ENCODE measurements around the gene MRPL45.

Gene MRPL45

GRCh38 chr17:38325221-38325851, 28.4 kb downstream of the MRPL45 start:
- no peak for DNase-seq

- no peak for DNase-seq
Measured at GRCh38 chr17:38326996-38327792, 30.2 kb downstream of the MRPL45 start.

- no peak for DNase-seq
Measured at GRCh38 chr17:38327936-38328335, 31.0 kb downstream of the MRPL45 start.

GRCh38 chr17:38328620-38329019, 31.7 kb downstream of the MRPL45 start:
- no peak for DNase-seq

- DNase-seq, result no peak
Measured at GRCh38 chr17:38329284-38329683, 32.3 kb downstream of the MRPL45 start.

- DNase-seq, result no peak
Measured at GRCh38 chr17:38329808-38330730, 33.1 kb downstream of the MRPL45 start.

GRCh38 chr17:38330941-38331411, 34.0 kb downstream of the MRPL45 start:
- no peak for DNase-seq

GRCh38 chr17:38332735-38333134, 35.8 kb downstream of the MRPL45 start:
- no peak for DNase-seq

- no peak for DNase-seq
Measured at GRCh38 chr17:38333635-38334295, 36.8 kb downstream of the MRPL45 start.

GRCh38 chr17:38334480-38335364, 37.8 kb downstream of the MRPL45 start:
- DNase-seq, result no peak

- DNase-seq, result no peak
Measured at GRCh38 chr17:38336838-38337237, 39.9 kb downstream of the MRPL45 start.

GRCh38 chr17:38338053-38338452, 41.1 kb downstream of the MRPL45 start:
- no peak for DNase-seq

- no peak for DNase-seq
Measured at GRCh38 chr17:38338535-38338934, 41.6 kb downstream of the MRPL45 start.

- no peak for DNase-seq
Measured at GRCh38 chr17:38339891-38340290, 42.9 kb downstream of the MRPL45 start.

GRCh38 chr17:38341035-38341721, 44.2 kb downstream of the MRPL45 start:
- DNase-seq, result no peak

GRCh38 chr17:38342886-38343607, 46.1 kb downstream of the MRPL45 start:
- DNase-seq, result no peak

GRCh38 chr17:38343608-38344419, 46.8 kb downstream of the MRPL45 start, which contains the start of gene GPR179:
Gene GPR179 (minus strand): TSS chr17:38343956. CDS start chr17:38343789, 167 bp downstream.
- DNase-seq, result peak; percentile 3

GRCh38 chr17:38344420-38344745, 47.4 kb downstream of the MRPL45 start:
- no peak for DNase-seq

- DNase-seq, result no peak
Measured at GRCh38 chr17:38345743-38346142, 48.8 kb downstream of the MRPL45 start.
